ENCODE results near the gene HTR4. TPM values are rescaled to one million over a fixed set of nuclear protein-coding genes. Genes with fewer than 3 reads are reported as not detected.

Gene HTR4
- total and polyA plus RNA-seq, 2 of the 4 experiments (the other 2 are of a cell fraction): not detected

- intact Hi-C loops (cut with micrococcal nuclease): no loop called here
Measured at GRCh38 chr5:148636353-148636752, 18.0 kb downstream of the HTR4 start.

More at GRCh38 chr5:148636353-148636752, 18.0 kb downstream of the HTR4 start:
- H2AK9ac ChIP-seq (replicated peaks; ENCODE audit: low read depth, low read length, poor library complexity): no peak overlapping the region
- POLR2A ChIA-PET (ENCODE audit: unreplicated experiment): no interaction called here
- H3K4ac ChIP-seq (ENCODE audit: low read depth, low read length): no peak overlapping the region
- no peak overlapping the region for H2BK15ac ChIP-seq (ENCODE audit: low read depth, low read length)
- H4K20me1 ChIP-seq (ENCODE audit: insufficient read depth, low read length): no peaks in the 10 kb centered on the region
- no peak overlapping the region for H2AFZ ChIP-seq (replicated peaks; ENCODE audit: low read length, poor library complexity)
- H2BK120ac ChIP-seq (ENCODE audit: low read depth, low read length): no peak overlapping the region
- dilution Hi-C loops (cut with HindIII; ENCODE audit: low sequenced_read_pairs, unreplicated experiment) (no loop called here), in situ Hi-C loops (cut with MboI; ENCODE audit: low sequenced_read_pairs) (no loop called here)
- H4K8ac ChIP-seq (ENCODE audit: low read depth in 2 of 2, low read length in 2 of 2): no peak overlapping the region
- H2AK5ac ChIP-seq (ENCODE audit: low read depth, low read length): no peak overlapping the region
- no TSS peak for BruUV-seq (replicated peaks)
- no peak overlapping the region for H4K91ac ChIP-seq (ENCODE audit: insufficient read depth, low read depth, low read length)
- H2BK5ac ChIP-seq (ENCODE audit: low read depth, low read length, poor library complexity, severe bottlenecking): no peak overlapping the region
- TF ChIP-seq, protein P1, sequence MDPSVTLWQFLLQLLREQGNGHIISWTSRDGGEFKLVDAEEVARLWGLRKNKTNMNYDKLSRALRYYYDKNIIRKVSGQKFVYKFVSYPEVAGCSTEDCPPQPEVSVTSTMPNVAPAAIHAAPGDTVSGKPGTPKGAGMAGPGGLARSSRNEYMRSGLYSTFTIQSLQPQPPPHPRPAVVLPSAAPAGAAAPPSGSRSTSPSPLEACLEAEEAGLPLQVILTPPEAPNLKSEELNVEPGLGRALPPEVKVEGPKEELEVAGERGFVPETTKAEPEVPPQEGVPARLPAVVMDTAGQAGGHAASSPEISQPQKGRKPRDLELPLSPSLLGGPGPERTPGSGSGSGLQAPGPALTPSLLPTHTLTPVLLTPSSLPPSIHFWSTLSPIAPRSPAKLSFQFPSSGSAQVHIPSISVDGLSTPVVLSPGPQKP (IDR thresholded peaks at IDR 0.05; ENCODE audit: borderline replicate concordance, low read depth, low read length): no peak
- TF ChIP-seq POLR2A (IDR thresholded peaks at IDR 0.05; ENCODE audit: low read depth, low read length) (no peak), CEBPB (IDR thresholded peaks at IDR 0.05; ENCODE audit: low read depth, low read length) (no peak), RCOR1 (IDR thresholded peaks at IDR 0.05; ENCODE audit: insufficient replicate concordance, low read length) (no peak), FOS (IDR thresholded peaks at IDR 0.05; ENCODE audit: low read depth, low read length) (no peak), SMC3 (IDR thresholded peaks at IDR 0.05; ENCODE audit: low read depth, low read length) (no peak), MAFK (IDR thresholded peaks at IDR 0.05; ENCODE audit: low read depth, low read length) (no peak)
- H3K79me1 ChIP-seq (ENCODE audit: low read depth in 1 of 2, low read length in 2 of 2): no peaks in the 10 kb centered on the region
- no peaks in the 10 kb centered on the region for H3K9me1 ChIP-seq (ENCODE audit: insufficient read depth, low read length)
- ATAC-seq (ENCODE audit: low read depth): no peak
- no peak overlapping the region for H3K14ac ChIP-seq (replicated peaks; ENCODE audit: low read depth, low read length)
- H3K23ac ChIP-seq (ENCODE audit: low read depth, low read length): no peak overlapping the region
- no peaks in the 10 kb centered on the region for H3K9me3 ChIP-seq (ENCODE audit: control insufficient read depth, insufficient read depth, low read length)
- H3K4me1 ChIP-seq (ENCODE audit: control insufficient read depth, insufficient read depth, low read length): no peaks in the 10 kb centered on the region
- H3K9ac ChIP-seq (ENCODE audit: low read depth, low read length): no peak overlapping the region
- no peak overlapping the region for H3K27ac ChIP-seq (ENCODE audit: insufficient read depth, low read length)
- H4K5ac ChIP-seq (ENCODE audit: low read depth, low read length): no peak overlapping the region
- no peaks in the 10 kb centered on the region for H3K27me3 ChIP-seq (ENCODE audit: control insufficient read depth, insufficient read depth, low read length)
- no peaks in the 10 kb centered on the region for H3K36me3 ChIP-seq (ENCODE audit: control insufficient read depth, insufficient read depth, low read length)
- H2BK20ac ChIP-seq (ENCODE audit: low read depth, low read length): no peak overlapping the region
- no CpG with 5 or more reads among the region's 3 CpGs for WGBS, 2 experiments (ENCODE audit: extremely low coverage in 2 of 2, insufficient read length in 1 of 2)
- CTCF ChIA-PET: no interaction called here
- no peak overlapping the region for H3K56ac ChIP-seq (ENCODE audit: extremely low read depth, insufficient read depth, low read length)
- no peak overlapping the region for H3K18ac ChIP-seq (ENCODE audit: low read depth, low read length)
- H3K4me2 ChIP-seq (ENCODE audit: low read depth, low read length): no peak overlapping the region
- H3K4me3 ChIP-seq (ENCODE audit: insufficient read depth, low read depth, low read length): no peak overlapping the region
- no peak for DNase-seq

Data from IMR-90 (cell line).